Esophagus muscularis mucosa (tissue), 3 donors: ENCODE data around the gene LPO.

Experiments
- EP300 ChIP-seq: sonication (generic); formaldehyde crosslinking; IDR thresholded peaks from one replicate; pipeline ENCODE4 v1.6.1; 2017; ENCODE audit warnings: antibody characterized with exemption
- TF ChIP-seq, protein P1 (sequence below), 3 experiments: fragments of 200-600 bp in 2 of 3; fragments of 450-650 bp in 1 of 3; sonication (generic) in 2 of 3; IDR thresholded peaks; one replicate each; pipeline ENCODE4 v1.5.1; 2017 to 2019; ENCODE audit warnings: antibody characterized with exemption in 3 of 3, mild to moderate bottlenecking in 2 of 3, moderate library complexity in 1 of 3

DNA sequence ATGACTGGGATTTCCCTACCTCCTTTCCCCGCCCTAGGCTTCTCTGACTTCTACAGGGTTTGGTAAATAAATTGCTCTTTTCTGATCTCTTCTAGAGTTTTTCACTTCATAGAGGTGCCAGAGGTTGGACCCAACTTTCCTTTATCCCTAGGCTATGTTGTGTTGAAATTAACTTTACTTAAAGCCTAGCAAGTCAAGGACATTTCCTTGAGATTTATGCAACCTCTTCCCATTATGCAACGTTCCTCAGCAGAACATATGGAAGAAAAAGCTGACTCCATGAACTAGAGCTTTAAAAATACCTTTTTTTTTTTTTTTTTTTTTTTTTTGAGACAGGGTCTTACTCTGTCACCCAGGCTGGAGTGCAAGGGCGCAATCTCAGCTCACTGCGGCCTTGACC, 26.9 kb downstream of the LPO start:
- TF ChIP-seq, protein P1, sequence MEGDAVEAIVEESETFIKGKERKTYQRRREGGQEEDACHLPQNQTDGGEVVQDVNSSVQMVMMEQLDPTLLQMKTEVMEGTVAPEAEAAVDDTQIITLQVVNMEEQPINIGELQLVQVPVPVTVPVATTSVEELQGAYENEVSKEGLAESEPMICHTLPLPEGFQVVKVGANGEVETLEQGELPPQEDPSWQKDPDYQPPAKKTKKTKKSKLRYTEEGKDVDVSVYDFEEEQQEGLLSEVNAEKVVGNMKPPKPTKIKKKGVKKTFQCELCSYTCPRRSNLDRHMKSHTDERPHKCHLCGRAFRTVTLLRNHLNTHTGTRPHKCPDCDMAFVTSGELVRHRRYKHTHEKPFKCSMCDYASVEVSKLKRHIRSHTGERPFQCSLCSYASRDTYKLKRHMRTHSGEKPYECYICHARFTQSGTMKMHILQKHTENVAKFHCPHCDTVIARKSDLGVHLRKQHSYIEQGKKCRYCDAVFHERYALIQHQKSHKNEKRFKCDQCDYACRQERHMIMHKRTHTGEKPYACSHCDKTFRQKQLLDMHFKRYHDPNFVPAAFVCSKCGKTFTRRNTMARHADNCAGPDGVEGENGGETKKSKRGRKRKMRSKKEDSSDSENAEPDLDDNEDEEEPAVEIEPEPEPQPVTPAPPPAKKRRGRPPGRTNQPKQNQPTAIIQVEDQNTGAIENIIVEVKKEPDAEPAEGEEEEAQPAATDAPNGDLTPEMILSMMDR (IDR thresholded peaks at IDR 0.05), result no peak
- TF ChIP-seq EP300, result no peak
